GM12875 (cell line): Measurements from ENCODE around the gene HNRNPD.
"Not testable (repeated sequence)": the region's sequence is repeated elsewhere in the genome, so short reads cannot be mapped to it uniquely, and the experiment has no call there.

Source experiments
- H3K4me3 ChIP-seq: one replicate; pipeline ENCODE4 v1.5.1; 2011; ENCODE audit warnings: low read depth, low read length, control low read depth
- TF ChIP-seq, protein P1 (sequence below): IDR thresholded peaks from 2 replicates; pipeline ENCODE4 v1.5.1; 2011; ENCODE audit warnings: low read depth, mild to moderate bottlenecking, control low read depth, inconsistent platforms, low read length, moderate library complexity, borderline replicate concordance; ENCODE audit not compliant: insufficient read depth

Gene HNRNPD

DNA sequence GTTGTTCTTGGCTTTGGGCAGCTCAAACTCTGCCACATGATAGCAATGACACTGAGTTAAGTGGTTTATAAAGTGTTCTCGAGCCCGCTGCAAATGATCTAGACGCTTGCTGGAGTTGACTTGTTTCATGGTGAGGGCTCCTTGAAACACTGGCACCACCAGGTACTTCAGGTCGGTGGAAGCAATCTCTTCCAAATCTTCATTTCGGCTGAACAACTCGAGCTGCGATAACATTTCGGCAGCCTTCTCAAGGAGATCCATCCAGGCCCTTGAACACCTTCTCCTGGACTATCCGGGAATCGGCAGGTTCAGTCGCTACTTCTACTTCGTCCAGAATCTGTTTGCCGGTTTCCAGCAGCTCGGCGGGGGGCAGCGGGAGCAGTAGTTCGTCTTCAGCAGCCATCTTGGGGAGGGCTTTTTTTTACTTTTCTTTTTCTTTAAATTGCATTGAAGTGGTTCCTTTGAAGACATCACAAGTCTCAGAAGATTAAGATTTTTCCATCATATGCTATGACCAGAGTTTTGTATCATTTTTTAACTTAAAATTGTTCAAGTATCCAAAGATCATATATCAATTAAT is 28.5 kb upstream of the HNRNPD start:
- H3K4me3 ChIP-seq = no peak overlapping the region
- TF ChIP-seq, protein P1, sequence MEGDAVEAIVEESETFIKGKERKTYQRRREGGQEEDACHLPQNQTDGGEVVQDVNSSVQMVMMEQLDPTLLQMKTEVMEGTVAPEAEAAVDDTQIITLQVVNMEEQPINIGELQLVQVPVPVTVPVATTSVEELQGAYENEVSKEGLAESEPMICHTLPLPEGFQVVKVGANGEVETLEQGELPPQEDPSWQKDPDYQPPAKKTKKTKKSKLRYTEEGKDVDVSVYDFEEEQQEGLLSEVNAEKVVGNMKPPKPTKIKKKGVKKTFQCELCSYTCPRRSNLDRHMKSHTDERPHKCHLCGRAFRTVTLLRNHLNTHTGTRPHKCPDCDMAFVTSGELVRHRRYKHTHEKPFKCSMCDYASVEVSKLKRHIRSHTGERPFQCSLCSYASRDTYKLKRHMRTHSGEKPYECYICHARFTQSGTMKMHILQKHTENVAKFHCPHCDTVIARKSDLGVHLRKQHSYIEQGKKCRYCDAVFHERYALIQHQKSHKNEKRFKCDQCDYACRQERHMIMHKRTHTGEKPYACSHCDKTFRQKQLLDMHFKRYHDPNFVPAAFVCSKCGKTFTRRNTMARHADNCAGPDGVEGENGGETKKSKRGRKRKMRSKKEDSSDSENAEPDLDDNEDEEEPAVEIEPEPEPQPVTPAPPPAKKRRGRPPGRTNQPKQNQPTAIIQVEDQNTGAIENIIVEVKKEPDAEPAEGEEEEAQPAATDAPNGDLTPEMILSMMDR = no peak

DNA sequence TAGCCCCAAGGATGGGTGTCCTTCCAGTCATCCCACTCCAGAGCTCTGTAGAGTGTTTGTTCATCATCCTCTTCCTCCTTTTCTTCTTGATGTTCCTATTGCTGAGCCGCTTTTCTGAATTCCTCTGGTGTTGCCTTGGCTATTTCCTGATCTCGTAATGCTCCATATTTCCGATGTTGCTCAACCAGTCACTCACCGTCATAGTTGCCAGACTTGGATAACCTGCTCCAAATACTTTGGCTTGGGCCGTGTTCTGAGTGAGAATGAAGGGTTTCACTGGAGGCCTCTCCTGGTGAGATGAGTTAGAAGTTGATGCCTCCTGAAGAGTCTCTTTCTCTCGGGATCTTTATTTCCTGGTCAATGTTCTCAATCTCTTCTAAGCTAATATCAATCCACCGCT is 27.8 kb upstream of the HNRNPD start:
- TF ChIP-seq, protein P1 = no peak

DNA sequence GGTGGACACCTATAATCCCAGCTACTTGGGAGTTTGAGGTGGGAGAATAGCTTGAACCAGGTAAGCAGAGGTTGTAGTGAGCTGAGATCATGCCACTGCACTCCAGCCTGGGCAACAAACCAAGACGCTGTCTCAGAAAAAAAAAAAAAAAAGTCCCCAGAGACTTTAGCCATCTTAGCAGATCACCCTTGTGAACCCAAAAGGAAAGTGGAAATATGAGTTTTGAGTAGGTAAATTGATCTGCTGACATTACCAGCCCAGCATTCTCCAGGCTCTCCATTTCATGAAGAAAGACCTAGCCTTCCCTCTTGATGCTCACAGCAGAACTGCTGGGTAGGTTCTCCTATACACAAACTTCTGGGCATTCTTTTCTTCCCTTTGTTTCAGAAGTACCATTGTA is 24.5 kb upstream of the HNRNPD start:
- H3K4me3 ChIP-seq = no peak overlapping the region
- TF ChIP-seq, protein P1 = no peak

More for the DNA sequence above, 27.8 kb upstream of the HNRNPD start:
- no peak overlapping the region for H3K4me3 ChIP-seq

DNA sequence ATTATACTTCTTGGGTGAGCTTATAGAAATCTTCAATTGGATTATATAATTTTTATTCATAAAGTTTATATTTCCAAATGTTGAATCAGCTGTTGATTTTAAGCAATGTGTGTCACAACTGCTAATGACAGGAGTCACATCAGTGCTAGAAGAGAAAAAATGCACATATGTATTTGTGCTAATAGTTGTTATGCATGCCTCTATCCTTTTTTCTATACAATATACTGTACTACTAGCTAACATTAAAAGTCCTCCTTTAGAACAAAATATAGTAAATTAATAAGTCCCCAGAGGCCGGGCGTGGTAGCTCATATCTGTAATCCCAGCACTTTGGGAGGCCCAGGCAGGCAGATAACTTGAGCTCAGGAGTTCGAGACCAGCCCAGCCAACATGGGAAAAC is 23.7 kb upstream of the HNRNPD start:
- TF ChIP-seq, protein P1 = no peak
- H3K4me3 ChIP-seq = no peak overlapping the region

DNA sequence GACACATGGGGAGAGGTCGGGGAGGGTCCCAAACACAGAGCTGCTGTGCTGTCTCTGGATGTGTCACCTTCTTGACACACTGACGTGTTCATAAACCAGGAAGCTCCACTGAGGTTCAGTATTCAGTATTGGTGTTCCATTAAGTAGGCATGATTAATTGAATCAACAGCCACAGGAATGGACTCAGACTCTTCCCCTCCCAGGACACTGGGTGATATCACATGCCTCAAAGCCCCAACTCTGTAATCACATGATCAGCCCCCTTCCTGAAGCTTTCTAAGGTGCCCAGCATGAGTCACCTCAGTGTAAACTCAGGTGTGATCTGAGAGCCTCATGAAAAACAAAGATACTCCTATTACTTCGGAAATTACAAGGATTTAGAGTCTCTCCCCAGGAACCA is 21.1 kb upstream of the HNRNPD start:
- TF ChIP-seq, protein P1 = no peak
- H3K4me3 ChIP-seq = no peak overlapping the region

DNA sequence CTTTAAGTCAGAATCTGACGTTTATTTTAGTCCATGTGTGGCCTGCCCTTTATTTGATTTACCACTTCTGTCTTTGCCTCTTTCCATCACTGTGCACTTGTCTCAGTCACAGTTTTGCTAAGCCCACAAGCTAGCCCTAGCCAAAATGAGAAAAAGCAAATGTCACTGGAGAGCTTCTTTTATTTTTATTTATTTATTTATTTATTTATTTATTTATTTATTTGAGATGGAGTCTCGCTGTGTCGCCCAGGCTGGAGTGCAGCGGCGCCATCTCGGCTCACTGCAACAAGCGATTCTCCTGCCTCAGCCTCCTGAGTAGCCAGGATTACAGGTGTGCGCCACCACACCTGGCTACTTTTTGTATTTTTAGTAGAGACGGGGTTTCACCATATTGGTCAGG is 16.3 kb upstream of the HNRNPD start:
- H3K4me3 ChIP-seq = not testable (repeated sequence)

DNA sequence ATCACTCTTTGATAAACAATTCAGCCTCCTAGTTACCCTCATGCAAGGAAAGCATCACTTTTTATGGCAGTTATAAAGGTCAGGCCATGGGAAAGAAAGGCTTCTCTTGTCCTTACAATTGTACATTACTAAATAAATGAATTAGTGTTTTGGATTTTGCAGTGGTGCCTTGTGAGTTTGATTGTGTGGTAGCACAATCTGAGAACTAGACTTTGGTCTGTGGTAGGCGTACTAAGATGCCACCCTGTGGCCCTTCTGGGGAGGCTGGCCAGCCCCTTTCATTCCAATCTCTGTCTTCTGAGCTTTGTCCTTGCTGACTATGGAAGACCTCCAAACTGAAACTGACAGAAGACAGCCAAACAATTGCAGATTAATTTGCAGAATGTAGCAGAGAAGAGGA is 14.6 kb upstream of the HNRNPD start:
- TF ChIP-seq, protein P1 = no peak
- H3K4me3 ChIP-seq = no peak overlapping the region

DNA sequence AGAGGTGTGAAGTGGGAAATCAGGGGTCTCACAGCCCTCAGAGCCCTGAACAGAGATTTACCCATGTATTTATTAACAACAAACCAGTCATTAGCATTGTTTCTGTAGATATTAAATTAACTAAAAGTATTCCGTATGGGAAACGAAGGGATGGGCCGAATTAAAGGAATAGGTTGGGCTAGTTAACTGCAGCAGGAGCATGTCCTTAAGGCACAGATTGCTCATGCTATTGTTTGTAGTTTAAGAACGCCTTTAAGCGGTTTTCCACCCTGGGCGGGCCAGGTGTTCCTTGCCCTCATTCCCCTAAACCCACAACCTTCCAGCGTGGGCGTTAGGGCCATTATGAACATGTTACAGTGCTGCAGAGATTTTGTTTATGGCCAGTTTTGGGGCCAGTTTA is 12.5 kb upstream of the HNRNPD start:
- H3K4me3 ChIP-seq = not testable (repeated sequence)
